Glutamatergic neuron (in vitro differentiated cells): ENCODE data around the gene PPIP5K2. TPM values are rescaled to one million over a fixed set of nuclear protein-coding genes. Genes with fewer than 3 reads are reported as not detected.
"Not testable (repeated sequence)": the region's sequence is repeated elsewhere in the genome, so short reads cannot be mapped to it uniquely, and the experiment has no call there.

Experiments
- DNase-seq: peaks from one replicate; pipeline ENCODE4 v3.0.0; 2022
- H3K27ac Mint-ChIP-seq: one replicate; pipeline ENCODE4 v1.8.0; 2020; ENCODE audit warnings: mild to moderate bottlenecking, mixed read lengths, inconsistent platforms; ENCODE audit not compliant: unreplicated experiment
- H3K27me3 Mint-ChIP-seq: one replicate; pipeline ENCODE4 v1.8.0; 2020; ENCODE audit warnings: mild to moderate bottlenecking, moderate library complexity, mixed read lengths, inconsistent platforms; ENCODE audit not compliant: unreplicated experiment
- H3K36me3 Mint-ChIP-seq: one replicate; pipeline ENCODE4 v1.8.0; 2020; ENCODE audit warnings: mild to moderate bottlenecking, mixed read lengths, inconsistent platforms; ENCODE audit not compliant: unreplicated experiment
- H3K4me1 Mint-ChIP-seq: one replicate; pipeline ENCODE4 v1.8.0; 2020; ENCODE audit warnings: mild to moderate bottlenecking, low read depth, mixed read lengths, inconsistent platforms; ENCODE audit not compliant: unreplicated experiment
- H3K4me3 Mint-ChIP-seq: one replicate; pipeline ENCODE4 v1.8.0; 2020; ENCODE audit warnings: mild to moderate bottlenecking, mixed read lengths, inconsistent platforms; ENCODE audit not compliant: unreplicated experiment
- H3K9me3 Mint-ChIP-seq: one replicate; pipeline ENCODE4 v1.8.0; 2020; ENCODE audit warnings: mild to moderate bottlenecking, moderate library complexity, mixed read lengths, inconsistent platforms; ENCODE audit not compliant: unreplicated experiment
- total RNA-seq: library from RNA; stranded (reverse); fragmentation: NEBNext Ultra II Directional; extraction: Animal tissue kit (Norgen Biotek cat#: 25700); gene quantifications from one replicate; pipeline ENCODE4 v1.2.1, GENCODE V29; 2021; ENCODE audit not compliant: unreplicated experiment
- TF ChIP-seq, protein P1 (sequence below): fragments of 200-600 bp; sonication (generic); IDR thresholded peaks from one replicate; pipeline ENCODE4 v1.5.0; 2021; ENCODE audit not compliant: partially characterized antibody, unreplicated experiment

PPIP5K2 gene
- total RNA-seq, 1 donor from 2014 or later, result 134 TPM

DNA sequence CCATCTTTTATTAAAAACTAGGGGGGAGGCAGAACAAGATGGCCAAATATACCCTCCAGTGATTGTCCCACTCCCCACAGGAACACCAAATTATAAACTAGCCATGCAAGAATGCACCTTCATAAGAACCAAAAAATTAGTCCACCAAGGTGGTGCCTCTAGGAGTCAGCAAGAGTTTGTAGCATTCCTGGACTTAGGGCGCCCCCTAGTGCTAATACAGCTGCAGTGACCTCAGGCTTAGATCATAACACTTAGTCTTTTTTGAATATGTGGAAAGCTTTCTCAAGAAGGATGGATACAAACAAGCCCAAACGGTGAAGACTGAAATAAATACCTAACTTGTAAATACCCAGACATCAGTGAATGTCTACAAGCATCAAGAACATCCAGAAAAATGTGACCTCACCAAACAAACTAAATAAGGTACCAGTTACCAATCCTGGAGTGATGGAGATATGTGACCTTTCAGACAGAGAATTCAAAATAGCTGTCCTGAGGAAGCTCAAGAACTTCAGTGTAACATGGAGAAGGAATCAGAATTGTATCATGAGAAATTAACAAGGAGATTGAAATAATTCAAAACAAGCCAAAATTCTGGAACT is 19.3 kb downstream of the PPIP5K2 start:
- peak; percentile 81 for DNase-seq
- Mint-ChIP-seq H3K27ac (no peak overlapping the region), H3K9me3 (no peaks in the 10 kb centered on the region), H3K4me1 (no peaks in the 10 kb centered on the region), H3K27me3 (no peaks in the 10 kb centered on the region), H3K36me3 (peaks cover 6% of the 10 kb centered on the region), H3K4me3 (no peak overlapping the region)
- TF ChIP-seq, protein P1, sequence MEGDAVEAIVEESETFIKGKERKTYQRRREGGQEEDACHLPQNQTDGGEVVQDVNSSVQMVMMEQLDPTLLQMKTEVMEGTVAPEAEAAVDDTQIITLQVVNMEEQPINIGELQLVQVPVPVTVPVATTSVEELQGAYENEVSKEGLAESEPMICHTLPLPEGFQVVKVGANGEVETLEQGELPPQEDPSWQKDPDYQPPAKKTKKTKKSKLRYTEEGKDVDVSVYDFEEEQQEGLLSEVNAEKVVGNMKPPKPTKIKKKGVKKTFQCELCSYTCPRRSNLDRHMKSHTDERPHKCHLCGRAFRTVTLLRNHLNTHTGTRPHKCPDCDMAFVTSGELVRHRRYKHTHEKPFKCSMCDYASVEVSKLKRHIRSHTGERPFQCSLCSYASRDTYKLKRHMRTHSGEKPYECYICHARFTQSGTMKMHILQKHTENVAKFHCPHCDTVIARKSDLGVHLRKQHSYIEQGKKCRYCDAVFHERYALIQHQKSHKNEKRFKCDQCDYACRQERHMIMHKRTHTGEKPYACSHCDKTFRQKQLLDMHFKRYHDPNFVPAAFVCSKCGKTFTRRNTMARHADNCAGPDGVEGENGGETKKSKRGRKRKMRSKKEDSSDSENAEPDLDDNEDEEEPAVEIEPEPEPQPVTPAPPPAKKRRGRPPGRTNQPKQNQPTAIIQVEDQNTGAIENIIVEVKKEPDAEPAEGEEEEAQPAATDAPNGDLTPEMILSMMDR, result peak; percentile 94

DNA sequence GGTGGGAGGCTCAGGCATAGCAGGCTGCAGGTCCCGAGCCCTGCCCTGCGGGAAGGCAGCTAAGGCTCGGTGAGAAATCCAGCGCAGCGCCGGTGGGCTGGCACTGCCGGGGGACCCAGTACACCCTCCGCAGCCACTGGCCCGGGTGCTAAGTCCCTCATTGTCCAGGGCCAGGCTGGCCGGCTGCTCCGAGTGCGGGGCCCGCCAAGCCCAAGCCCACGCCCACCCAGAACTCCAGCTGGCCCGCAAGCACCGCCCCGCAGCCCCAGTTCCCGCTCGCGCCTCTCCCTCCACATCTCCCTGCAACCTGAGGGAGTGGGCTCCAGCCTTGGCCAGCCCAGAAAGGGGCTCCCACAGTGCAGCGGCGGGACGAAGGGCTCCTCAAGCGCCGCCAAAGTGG is 22.0 kb downstream of the PPIP5K2 start:
- not testable (repeated sequence) for H3K27ac Mint-ChIP-seq, H3K9me3 Mint-ChIP-seq

DNA sequence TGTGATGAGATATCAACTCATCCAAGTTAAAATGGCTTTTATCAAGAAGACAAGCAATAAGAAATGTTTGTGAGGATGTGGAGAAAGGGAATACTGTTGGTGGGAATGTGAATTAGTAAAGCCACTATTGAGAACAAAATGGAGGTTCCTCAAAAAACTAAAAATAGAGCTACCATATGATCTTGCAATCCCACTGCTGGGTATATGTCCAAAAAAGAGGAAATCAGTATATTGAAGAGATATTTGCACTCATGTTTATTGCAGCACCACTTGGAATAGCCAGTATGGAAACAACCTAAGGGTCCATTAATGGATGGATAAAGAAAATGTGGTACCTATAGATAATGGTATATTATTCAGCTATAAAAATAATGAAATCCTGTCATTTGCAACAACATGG is 25.1 kb downstream of the PPIP5K2 start:
- no peaks in the 10 kb centered on the region for H3K4me1 Mint-ChIP-seq
- H3K27ac Mint-ChIP-seq, result no peak overlapping the region
- no peak for DNase-seq
- H3K9me3 Mint-ChIP-seq, result no peaks in the 10 kb centered on the region
- peaks cover 6% of the 10 kb centered on the region for H3K36me3 Mint-ChIP-seq
- TF ChIP-seq, protein P1, result no peak
- H3K27me3 Mint-ChIP-seq, result no peaks in the 10 kb centered on the region
- no peak overlapping the region for H3K4me3 Mint-ChIP-seq

More for the DNA sequence above, 22.0 kb downstream of the PPIP5K2 start:
- H3K4me1 Mint-ChIP-seq, DNase-seq, H3K27me3 Mint-ChIP-seq, H3K36me3 Mint-ChIP-seq, H3K4me3 Mint-ChIP-seq: not testable (repeated sequence)

DNA sequence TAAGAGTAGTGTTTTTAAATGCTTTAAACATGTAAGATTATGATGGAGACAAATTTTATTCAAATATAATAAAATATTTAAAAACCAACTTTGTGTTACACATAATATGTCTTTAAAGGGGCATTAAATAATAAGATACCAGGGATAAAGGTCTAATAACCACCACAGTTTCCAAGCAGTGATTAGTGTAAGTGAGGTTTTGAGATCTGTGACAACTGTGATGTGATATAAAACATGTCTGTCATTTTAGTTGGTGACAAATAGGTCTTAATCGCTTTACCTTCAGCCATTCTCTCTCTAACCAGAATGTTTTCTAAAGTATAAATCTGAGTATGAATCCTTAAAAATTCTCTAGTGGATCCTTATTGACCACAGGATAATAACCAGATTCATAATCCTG is 28.1 kb downstream of the PPIP5K2 start:
- Mint-ChIP-seq H3K9me3 (no peaks in the 10 kb centered on the region), H3K36me3 (no peaks in the 10 kb centered on the region), H3K27me3 (no peaks in the 10 kb centered on the region), H3K27ac (no peak overlapping the region), H3K4me3 (no peak overlapping the region), H3K4me1 (no peaks in the 10 kb centered on the region)
- TF ChIP-seq, protein P1, result no peak
- DNase-seq, result no peak

DNA sequence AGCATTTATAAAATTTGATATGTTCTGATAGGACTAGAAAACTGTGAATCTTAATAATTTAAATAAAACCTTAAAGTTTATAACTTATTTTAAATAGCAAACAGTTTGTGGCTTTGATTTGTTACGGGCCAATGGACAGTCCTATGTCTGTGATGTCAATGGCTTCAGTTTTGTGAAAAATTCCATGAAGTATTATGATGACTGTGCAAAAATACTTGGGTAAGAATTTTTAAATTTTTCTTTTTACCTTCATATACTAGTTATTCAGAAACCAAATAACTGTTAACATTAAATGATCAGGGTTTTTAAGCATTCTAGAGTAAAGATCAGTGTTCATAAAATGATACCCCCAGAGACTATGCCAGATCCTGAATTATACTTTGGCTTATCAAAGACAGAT is 31.1 kb downstream of the PPIP5K2 start:
- no peak for DNase-seq
- H3K9me3 Mint-ChIP-seq, result no peaks in the 10 kb centered on the region
- H3K4me1 Mint-ChIP-seq, result no peaks in the 10 kb centered on the region
- TF ChIP-seq, protein P1, result no peak
- no peaks in the 10 kb centered on the region for H3K36me3 Mint-ChIP-seq
- H3K27me3 Mint-ChIP-seq, result no peaks in the 10 kb centered on the region
- no peak overlapping the region for H3K4me3 Mint-ChIP-seq
- H3K27ac Mint-ChIP-seq, result no peak overlapping the region

DNA sequence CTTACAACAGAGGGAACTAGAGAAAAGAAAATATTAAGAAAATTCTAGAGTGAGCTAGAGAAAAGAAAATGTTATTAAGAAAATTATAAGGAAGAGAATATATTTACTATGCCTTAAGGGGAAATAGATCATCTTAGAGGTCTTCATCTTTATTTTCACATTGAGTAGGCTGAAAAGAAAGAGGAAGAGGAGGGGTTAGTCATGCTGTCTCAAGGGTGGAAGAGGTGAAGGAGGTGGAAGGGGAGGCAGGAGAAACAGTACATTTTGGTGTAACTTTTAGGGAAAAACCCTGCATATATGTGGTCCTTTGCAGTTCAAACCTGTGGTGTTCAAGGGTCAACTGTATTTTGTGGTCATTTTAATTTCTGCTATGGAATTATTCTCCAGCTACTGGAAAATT is 46.6 kb downstream of the PPIP5K2 start:
- DNase-seq, result no peak
- TF ChIP-seq, protein P1, result no peak
- H3K4me1 Mint-ChIP-seq, result no peaks in the 10 kb centered on the region
- H3K9me3 Mint-ChIP-seq, result no peaks in the 10 kb centered on the region
- no peaks in the 10 kb centered on the region for H3K27me3 Mint-ChIP-seq
- H3K36me3 Mint-ChIP-seq, result no peaks in the 10 kb centered on the region
- no peak overlapping the region for H3K4me3 Mint-ChIP-seq
- no peak overlapping the region for H3K27ac Mint-ChIP-seq
